ENCODE results near the gene HDHD3. TPM values are rescaled to one million over a fixed set of nuclear protein-coding genes. Genes with fewer than 3 reads are reported as not detected.
"Not testable (repeated sequence)": the region's sequence is repeated elsewhere in the genome, so short reads cannot be mapped to it uniquely, and the experiment has no call there.

HDHD3 gene
- total RNA-seq, 1 experiment from 2014 or later: 8.9 TPM

DNA sequence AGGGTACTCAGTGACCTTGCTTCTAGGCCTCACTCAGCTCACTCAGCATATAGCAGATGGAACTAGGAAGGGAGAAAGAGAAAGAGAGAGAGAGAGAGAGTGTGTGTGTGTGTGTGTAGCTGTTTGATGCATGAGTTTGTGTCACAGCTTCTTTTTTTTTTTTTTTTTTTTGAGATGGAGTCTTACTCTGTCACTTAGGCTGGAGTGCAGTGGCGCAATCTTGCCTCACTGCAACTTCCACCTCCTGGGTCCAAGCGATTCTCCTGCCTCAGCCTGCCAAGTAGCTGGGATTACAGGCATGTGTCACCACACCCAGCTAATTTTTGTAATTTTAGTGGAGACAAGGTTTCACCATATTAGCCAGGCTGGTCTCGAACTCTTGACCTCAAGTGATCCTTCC is 11.1 kb downstream of the HDHD3 start:
- DNase-seq (ENCODE audit: low read depth): not testable (repeated sequence)

DNA sequence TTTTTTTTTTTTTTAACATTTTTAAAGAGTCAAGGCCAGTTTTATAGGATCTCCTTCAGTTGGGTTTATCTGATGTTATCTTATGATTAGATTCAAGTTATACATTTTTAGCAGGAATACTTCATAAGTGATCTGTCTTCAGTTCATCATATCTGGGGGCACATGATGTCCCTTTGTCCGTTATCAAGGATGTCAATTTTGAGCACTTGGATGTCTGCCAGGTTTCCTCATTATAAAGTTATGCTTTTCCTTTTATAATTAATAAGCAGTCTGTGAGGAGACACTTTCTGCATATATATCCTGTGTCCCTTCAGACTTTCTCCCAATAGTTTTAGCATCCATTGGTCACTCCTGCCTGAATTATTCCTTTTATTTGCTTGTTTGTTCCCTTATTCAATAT is 11.8 kb downstream of the HDHD3 start:
- no peak for DNase-seq (ENCODE audit: low read depth)

DNA sequence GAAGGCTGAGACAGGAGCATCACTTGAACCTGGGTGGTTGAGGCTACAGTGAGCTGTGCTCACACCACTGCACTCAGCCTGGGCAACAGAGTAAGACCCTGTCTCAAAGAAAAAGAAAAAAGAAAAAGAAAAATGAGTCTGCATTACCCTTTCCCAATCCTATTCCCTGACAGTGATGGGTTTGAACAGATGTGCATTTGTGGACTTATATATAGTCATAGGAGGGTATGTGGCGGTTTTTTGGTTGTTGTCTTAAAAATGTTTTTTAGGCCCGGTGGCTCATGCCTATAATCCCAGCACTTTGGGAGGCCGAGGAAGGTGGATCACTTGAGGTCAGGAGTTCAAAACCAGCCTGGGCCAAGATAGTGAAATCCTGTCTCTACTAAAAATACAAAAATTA is 13.4 kb downstream of the HDHD3 start:
- DNase-seq (ENCODE audit: low read depth): no peak

DNA sequence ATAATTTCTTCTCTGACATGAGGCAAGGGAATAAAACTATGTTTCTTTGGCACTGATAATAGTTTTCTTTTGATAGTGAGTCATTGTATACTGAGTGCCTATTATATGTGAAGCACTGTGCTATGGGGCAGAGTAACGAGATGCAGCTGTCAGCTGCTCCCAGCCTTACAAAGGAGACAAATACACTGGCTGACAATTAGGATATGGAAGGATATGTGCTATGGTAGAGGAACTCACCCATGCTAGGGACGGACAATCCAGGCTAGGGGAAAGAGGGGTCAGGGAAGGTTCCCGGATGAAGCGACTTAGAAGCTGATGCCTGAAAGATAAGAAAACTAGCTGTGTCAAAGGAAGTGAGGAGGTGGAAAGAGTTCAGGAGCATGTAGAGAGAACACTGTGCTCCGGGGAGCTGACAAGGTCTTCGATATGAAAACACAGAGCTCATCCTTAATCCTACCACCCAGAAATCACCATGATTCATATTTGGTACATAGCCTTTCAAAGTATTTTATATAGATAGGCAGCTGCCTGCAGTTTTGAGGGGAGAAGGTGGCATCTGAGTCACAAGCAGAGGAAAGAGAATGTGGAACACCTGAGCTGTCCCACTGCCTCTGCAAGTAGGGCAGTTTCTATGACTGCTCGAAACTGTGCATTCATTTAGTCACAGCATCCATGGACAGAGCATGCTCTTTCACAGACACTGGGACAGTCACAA is 15.3 kb downstream of the HDHD3 start:
- no peak for DNase-seq (ENCODE audit: low read depth)

DNA sequence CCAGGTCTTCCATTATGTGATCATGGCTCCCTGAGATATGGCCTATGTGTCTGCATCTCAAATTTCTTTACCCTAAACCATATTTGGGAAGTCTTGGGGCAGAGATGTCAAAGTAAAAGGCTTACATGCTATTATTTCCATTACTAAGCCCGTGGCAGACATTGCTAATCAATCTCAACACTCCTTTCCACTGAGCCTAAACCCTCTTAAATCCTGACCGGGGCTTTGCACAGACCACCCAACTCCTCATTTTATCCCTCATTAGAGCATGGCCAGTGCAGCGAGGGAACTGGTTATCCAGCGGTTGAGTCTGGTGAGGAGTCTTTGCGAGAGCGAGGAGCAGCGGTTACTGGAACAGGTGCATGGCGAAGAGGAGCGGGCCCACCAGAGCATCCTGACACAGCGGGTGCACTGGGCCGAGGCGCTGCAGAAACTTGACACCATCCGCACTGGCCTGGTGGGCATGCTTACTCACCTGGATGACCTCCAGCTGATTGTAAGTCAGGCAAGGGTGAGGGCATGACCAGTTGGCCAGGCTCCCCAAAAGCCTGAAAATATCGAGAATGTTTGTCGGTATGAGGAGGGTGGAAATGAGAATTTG is 16.4 kb downstream of the HDHD3 start:
- DNase-seq (ENCODE audit: low read depth): no peak

DNA sequence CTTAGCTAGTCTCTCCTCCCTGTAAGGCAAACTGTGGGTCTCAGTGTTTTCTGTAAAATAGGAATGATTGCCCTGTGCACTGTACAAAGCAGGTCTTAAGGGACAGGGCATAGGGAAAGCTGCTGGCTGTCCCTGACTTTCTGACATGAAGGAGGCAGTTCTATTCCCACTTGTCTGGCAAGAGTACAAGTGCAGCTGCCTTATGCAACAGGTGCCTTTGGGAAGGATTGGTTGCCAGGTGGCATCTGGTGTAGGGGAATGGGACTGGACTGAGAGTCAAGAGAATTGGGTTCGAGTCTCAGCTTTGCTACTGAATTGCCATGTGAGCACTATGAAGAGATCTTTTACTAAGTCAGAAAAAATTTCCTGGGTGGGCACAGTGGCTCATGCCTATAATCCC is 17.4 kb downstream of the HDHD3 start:
- no peak for DNase-seq (ENCODE audit: low read depth)

DNA sequence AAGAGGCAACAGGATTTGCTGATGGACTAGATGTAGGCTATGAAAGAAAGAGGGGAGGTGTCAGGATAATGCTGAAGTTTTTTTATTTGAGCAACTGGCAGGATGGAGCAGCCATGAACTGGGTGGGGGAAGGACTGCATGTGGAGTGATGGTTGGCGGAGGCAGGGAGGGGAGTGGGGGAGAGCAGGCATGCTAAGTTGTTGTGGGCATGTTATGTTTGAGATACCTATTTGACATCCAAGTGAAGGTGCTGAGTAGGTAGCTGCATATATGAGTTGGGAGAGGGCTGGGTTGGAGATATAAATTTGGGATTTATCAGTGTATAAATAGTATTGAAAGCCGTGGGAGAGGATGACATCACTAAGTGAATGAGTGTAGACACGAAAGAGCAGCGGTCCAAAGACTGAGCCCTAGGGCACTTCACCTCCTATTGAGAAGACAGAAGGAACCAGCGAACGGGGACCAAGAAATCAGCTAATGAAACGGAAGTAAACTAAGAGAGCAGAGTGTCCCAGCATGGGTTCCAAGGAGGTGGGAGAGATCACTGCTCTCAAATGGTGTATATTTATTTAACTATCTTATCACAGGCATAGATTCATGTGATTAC is 20.0 kb downstream of the HDHD3 start:
- no peak for DNase-seq (ENCODE audit: low read depth)

DNA sequence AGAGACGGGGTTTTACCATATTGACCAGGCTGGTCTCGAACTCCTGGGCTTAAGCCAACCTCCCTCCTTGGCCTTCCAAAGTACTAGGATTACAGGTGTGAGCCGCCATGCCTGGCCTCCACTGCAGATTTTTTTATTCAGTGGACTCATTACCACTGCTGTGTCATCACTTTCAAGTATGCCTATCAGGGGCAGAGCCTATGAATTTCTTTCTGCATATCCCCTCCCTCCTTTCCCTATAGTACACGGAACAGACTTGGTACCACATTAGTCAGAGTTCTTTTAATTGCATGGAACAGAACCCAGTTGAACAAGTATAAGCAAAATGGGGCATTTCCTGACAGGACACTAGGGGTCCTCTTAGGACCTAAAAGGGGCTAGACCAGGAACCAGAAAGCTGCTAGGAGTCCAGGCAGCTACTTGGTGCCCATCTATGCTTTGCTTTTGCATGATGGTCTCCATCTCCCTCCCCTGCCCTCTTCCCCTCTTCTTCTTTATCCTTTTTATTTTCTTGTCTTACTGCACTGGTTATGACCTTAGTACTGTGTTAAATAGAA is 21.7 kb downstream of the HDHD3 start:
- no peak for DNase-seq (ENCODE audit: low read depth)

DNA sequence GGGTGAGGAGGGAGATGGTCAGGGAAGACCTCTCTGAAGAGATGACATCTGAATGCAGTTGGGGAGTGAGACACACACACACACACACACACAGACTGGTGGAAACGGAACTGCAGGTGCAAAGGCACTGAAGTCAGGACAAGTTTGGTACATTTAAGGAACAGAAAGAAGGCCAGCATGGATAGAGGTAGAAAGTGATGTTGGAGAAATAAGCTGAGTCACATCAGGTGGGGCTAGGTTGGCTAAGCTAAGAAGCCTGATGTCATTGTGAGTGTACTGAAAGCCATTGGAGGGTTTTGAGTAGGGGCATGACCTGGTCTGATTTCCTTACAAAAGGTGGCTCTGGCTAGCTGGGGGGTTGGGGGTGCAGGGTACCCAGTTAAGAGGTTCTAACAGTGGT is 24.4 kb downstream of the HDHD3 start:
- DNase-seq (ENCODE audit: low read depth): no peak

DNA sequence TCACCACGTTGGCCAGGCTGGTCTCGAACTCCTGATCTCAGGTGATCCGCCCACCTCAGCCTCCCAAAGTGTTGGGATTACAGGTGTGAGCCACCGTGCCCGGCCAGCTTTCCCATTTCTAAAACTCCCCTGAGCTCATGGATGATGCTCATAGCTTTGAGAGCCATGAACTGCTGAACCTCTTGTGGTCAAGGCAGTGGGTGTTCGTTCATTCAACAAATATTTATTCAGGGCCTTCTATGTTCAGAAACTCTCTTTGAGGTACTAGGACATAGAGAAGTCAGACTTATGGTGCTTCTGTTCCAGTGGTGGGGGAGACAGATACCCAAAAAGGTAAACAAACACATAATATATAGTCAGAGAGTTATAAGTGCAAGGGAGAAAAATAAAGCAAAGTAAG is 24.8 kb downstream of the HDHD3 start:
- no peak for DNase-seq (ENCODE audit: low read depth)

DNA sequence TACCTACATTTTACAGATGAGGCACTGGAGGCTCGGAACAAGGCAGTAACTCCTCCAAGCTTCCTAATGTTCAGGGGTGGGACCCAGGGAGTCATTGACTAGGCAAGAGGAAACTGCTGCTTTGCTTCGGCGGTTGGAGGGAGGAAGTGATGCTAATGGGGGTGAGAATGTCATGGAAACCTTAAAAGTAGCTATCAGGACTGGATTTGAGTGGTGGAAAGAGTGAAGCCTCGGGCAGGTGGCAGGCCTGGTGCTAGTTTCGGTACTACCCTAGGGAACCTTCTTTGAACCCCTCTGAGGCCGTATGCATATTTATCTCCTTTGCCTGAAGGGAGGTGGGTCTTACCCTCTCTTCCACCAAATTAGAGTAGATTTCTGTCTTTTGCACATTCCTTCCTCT is 25.8 kb downstream of the HDHD3 start:
- no peak for DNase-seq (ENCODE audit: low read depth)

DNA sequence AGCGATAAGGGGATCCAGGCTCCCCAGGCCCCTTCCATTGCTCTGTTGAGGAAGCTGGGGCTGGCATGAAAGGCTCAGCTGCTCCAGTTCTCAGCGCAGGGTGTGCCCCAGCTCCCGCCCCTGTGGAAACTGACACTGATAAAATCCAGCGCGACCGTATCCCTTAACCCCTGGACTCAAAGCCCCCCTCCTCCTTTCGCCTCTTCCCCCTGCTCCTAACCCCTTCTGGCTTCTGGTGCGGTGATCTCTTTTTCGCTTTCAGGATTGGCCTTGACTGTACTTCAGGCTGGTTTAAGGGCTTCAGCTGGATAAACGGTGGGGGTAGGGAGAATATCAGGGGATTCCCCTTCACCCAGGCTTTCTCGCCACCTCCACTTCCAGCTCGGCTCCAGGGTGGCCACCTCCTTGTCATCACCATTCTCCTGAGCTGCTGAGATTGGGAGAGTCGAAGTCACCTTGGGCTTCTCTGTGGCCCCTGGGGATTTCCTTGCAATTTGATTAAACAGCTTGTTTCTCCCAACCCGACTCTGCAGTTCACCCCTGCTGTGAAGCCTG is 26.6 kb downstream of the HDHD3 start:
- no peak for DNase-seq (ENCODE audit: low read depth)

DNA sequence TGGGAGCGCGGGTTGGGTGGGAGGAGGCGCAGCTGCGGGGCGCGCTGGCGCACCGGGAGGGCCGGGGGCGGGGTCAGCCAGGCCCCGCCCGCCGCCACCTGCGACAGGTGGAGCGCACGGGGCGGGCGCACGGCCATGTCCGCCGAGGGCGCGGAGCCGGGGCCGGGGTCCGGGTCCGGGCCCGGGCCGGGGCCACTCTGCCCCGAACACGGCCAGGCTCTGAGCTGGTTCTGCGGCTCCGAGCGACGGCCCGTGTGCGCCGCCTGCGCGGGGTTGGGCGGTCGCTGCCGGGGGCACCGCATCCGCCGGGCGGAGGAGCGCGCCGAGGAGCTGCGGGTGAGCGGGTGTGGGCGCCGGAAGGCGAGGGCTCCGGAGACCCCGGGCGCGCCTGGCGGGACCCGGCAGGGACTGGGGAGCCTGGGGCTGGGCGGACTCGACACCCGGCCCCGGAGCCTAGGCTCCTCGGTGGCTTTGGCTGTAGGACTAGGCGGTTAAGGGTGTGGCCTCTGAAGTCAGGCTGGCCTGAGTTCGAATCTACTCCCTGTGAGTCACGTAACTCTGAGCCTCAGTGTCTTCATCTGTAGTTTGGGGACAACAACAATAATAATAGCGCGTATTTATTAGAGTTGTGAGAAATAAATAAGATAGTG is 27.2 kb downstream of the HDHD3 start, which contains the start of gene BSPRY:
Gene BSPRY (plus strand): TSS at position 97 of the 650 bp plus-strand sequence. CDS start 39 bp downstream, at position 136.
- no peak for DNase-seq (ENCODE audit: low read depth)

DNA sequence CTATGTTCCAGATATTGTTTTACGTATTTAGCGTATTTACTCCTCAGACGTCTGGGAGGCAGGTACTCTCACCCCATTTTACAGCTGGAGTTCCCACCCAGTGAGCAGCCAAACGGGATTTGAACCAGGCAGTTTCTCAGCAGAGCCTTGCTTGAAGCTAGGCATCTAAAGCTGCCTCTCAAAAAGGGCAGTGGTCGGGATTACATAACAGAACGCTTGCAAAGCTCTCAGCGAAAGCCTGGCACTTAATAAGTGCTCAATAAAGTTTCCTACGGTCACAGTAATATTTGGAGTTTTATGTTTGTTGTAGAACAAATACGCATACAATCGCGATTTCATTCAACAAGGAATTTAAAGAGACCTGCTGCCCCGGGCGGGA is 27.7 kb downstream of the HDHD3 start:
- DNase-seq (ENCODE audit: low read depth): no peak

DNA sequence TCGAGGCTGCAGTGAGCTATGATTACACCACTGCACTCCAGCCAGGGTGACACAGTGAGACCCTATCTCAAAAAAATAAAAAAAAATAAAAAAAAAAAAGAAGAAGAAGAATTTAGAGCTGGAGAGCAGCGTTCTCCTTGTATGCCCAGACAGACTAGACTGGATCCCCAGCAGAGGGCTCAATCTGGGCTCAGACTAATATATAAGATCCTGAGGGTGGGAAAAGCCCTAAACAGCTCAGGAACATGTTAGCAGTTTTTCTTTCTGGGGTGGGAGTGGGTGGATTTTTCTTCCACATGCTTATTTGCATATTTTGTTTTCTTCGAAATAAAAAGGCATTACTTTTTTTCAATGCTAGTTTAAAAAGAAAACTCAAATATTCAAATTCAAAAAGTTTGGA is 28.3 kb downstream of the HDHD3 start:
- no peak for DNase-seq (ENCODE audit: low read depth)

DNA sequence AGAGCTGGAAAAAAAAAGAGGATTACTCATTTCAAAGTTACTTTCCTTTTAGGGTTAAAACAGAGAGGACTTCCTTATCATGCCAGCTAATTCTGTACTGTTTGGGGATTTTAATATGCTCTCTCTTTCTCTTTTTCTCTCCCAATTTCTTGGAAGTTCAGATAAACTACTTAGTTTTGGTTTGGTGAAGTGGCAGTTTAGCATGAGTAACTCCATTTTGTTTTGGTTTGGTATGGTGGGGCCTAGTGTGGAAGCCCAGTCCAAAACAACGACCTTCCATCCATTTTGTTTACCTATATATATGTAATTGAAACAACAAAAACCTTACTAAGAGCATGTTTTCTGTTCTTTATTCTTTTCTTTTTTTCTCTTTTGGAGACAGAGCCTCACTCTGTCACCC is 31.1 kb downstream of the HDHD3 start:
- no peak for DNase-seq (ENCODE audit: low read depth)

DNA sequence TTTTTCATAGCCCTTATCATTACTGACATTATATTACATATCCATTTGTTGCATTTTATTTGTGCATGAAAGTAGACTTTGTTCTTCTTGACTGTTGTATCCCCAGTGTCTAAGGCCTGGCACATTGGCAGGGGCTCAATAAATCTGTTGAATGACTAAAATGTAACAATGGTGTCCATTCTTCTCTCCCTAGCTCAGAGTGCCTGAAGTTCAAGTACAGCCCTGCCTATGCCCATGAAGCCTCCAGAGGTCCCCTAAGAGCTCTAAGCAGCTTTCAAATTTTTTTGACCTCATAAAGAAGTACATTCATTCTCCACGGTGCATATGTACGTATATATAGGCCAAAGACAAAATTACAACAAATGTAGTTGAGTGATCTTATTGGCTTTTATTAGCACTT is 31.6 kb downstream of the HDHD3 start:
- peak; percentile 17 for DNase-seq (ENCODE audit: low read depth)

DNA sequence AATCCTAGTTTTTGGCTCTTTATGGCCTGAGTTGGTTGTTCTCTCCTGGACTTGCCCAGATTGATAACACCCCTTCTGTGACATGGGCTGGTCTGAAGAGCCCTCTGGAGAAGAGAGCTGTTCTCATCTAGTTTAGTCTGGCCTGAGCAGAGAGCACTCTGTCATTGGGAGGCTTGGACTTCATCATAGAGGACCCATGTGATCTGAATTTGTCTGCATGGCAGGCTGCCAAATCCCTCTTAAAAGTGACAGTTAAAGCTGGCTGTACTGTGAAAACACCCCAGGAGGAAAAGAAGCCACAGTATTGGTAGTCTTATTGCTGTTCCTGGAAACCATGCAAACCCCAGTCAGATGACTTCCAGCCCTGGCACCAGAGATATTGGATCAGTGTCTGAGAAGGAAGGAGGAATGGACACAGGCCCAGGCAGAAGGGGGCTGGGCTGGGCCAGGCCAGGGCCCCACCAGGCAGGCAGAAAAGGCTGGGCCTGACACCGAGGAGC is 33.0 kb downstream of the HDHD3 start:
- peak; percentile 20 for DNase-seq (ENCODE audit: low read depth)

DNA sequence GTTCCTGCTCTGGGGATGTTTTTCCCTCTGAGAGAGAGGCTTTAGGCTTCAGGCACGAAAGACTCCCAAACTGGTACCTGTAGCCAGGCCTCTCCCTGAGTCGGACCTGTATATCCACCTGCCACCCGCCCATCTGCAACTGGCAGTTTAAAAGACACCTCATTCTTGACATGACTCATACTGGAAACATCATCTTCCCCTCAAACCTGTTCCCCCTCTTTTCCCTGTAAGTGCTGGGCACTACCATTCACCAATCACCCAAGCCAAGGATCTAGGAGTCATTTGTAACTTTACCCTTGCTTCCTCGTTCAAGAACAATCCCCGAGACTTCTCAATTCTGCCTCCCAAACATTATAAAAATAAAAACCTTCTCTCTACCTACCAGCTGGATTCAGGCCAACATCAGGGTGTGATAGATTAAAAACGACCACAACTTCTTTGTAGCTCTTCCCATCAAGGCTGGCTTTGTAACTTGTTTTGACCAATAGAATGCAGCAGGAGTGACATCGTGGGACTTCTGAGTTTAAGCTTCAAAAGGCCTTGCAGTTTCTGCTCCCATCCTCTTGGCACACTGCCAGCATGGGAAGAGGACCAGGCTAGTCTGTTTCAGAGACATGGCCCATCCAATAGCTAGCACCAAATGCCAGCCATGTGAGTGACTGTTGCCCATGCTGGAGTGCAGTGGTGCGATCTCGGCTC is 34.9 kb downstream of the HDHD3 start:
- DNase-seq (ENCODE audit: low read depth): peak; percentile 22

DNA sequence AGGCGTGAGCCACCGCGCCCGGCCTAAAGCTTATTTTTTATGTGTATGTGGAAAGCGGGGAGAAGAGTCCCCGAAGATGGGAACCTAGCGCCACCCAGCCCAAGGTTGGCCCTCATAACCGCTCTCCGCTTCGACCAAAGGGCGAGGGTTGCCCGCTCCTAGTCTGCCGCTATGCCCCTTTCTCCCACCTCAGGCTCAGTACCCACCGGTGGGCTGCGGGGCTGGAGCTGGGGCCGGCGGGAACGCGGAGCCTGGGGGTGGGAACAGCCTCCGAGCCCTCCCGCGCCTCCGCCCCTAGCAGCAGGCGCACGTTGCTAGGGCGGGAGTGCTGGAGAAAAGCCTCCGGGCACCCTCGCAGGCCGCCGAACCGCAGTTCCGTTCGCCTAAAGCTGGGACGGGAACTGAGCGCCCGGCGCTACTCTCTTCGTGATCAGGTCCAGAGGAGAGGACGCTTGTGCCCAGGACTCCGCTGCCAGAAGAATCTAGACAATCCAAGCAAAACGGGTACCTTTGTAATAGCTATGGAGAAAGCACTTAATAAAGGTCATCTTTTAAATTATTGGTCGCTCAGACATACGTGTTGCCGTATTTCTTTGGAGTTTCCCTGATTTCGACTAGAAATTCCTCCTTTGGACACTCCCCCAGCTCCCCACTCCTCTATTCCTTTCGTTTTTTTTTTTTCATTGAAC is 36.6 kb downstream of the HDHD3 start, which contains the start of gene WDR31:
Gene WDR31 (minus strand): TSS at position 265 of the 689 bp plus-strand sequence. CDS start 8,253 bp downstream, outside the sequence.
- DNase-seq (ENCODE audit: low read depth): peak; percentile 83

All from HT1080 (cell line).